ENCODE results near the gene SYNPO. TPM values are rescaled to one million over a fixed set of nuclear protein-coding genes. Genes with fewer than 3 reads are reported as not detected.

SYNPO gene
- total RNA-seq, 1 donor from 2014 or later, result 195 TPM

- Mint-ChIP-seq H3K27me3 (ENCODE audit: low read depth) (no peaks in the 10 kb centered on the region), H3K27ac (ENCODE audit: unreplicated experiment) (no peak overlapping the region), H3K4me3 (ENCODE audit: unreplicated experiment) (no peak overlapping the region), H3K9me3 (ENCODE audit: low read depth) (no peaks in the 10 kb centered on the region), H3K4me1 (ENCODE audit: low read depth) (peaks cover 15% of the 10 kb centered on the region), H3K36me3 (ENCODE audit: low read depth) (no peaks in the 10 kb centered on the region)
- TF ChIP-seq, protein P1, sequence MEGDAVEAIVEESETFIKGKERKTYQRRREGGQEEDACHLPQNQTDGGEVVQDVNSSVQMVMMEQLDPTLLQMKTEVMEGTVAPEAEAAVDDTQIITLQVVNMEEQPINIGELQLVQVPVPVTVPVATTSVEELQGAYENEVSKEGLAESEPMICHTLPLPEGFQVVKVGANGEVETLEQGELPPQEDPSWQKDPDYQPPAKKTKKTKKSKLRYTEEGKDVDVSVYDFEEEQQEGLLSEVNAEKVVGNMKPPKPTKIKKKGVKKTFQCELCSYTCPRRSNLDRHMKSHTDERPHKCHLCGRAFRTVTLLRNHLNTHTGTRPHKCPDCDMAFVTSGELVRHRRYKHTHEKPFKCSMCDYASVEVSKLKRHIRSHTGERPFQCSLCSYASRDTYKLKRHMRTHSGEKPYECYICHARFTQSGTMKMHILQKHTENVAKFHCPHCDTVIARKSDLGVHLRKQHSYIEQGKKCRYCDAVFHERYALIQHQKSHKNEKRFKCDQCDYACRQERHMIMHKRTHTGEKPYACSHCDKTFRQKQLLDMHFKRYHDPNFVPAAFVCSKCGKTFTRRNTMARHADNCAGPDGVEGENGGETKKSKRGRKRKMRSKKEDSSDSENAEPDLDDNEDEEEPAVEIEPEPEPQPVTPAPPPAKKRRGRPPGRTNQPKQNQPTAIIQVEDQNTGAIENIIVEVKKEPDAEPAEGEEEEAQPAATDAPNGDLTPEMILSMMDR (IDR thresholded peaks at IDR 0.05), result no peak
- DNase-seq (ENCODE audit: low spot score), result no peak
These were observed 24.6 kb downstream of the SYNPO start for GRCh38 chr5:150665044-150665443.

DNA sequence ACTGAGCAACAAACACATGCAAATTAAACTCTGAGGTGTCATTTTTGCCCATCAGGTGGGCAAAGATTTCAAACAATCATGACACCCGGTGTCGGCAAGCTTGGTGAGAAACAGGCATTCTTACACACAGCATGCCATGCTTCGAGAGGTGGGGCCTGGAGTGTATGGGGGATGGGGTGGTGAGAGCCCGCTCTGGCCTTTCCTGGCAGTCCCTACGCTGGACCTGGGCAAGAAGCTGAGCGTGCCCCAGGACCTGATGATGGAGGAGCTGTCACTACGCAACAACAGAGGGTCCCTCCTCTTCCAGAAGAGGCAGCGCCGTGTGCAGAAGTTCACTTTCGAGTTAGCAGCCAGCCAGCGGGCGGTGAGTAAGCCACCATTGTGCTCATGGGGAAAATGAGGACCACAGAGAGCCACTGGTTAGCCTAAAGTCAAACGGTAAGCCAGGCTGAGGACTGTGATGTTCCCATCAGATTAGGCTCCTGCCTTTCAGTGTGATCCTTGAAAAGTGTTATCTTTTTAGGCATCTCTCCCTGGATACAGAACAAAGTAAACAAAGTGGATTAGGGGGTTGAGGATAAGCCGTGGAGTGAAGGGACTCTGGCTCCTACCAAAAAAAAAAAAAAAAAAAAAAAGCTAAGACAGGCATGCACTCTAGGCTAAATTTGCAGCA is 30.0 kb downstream of the SYNPO start:
- Mint-ChIP-seq H3K4me1 (ENCODE audit: low read depth) (peaks cover 37% of the 10 kb centered on the region), H3K4me3 (ENCODE audit: unreplicated experiment) (no peak overlapping the region), H3K9me3 (ENCODE audit: low read depth) (no peaks in the 10 kb centered on the region), H3K27me3 (ENCODE audit: low read depth) (no peaks in the 10 kb centered on the region), H3K36me3 (ENCODE audit: low read depth) (no peaks in the 10 kb centered on the region), H3K27ac (ENCODE audit: unreplicated experiment) (no peak overlapping the region)
- DNase-seq (ENCODE audit: low spot score), result no peak
- TF ChIP-seq, protein P1 (IDR thresholded peaks at IDR 0.05), result no peak

DNA sequence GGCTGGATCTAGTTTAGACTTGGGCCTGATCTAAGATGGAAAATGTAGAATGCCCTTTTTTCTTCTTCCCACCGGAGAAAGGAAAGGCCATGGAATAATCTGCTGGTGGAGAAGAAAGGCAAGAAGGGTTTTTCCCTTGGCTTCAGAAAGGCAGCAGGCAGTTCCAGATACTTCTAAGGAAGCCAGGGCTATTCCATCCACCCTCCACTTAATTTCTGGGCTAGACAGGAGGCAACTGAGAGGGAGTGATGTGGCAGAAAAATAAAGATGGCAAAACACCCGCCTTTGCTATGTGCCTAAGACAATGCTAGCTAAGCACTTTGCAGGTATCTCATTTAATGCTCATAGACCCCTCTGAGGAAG is 30.5 kb downstream of the SYNPO start:
- DNase-seq (ENCODE audit: low spot score), result no peak

GRCh38 chr5:150671509-150672236 is 31.2 kb downstream of the SYNPO start:
- Mint-ChIP-seq H3K36me3 (ENCODE audit: low read depth) (no peaks in the 10 kb centered on the region), H3K4me1 (ENCODE audit: low read depth) (peaks cover 37% of the 10 kb centered on the region), H3K9me3 (ENCODE audit: low read depth) (no peaks in the 10 kb centered on the region), H3K4me3 (ENCODE audit: unreplicated experiment) (peak overlapping the region; percentile 77), H3K27me3 (ENCODE audit: low read depth) (no peaks in the 10 kb centered on the region), H3K27ac (ENCODE audit: unreplicated experiment) (no peak overlapping the region)
- DNase-seq (ENCODE audit: low spot score), result no peak
- TF ChIP-seq, protein P1 (IDR thresholded peaks at IDR 0.05), result no peak

More for the DNA sequence above, 30.5 kb downstream of the SYNPO start:
- Mint-ChIP-seq H3K4me1 (ENCODE audit: low read depth) (peaks cover 37% of the 10 kb centered on the region), H3K36me3 (ENCODE audit: low read depth) (no peaks in the 10 kb centered on the region), H3K27ac (ENCODE audit: unreplicated experiment) (no peak overlapping the region), H3K9me3 (ENCODE audit: low read depth) (no peaks in the 10 kb centered on the region), H3K27me3 (ENCODE audit: low read depth) (no peaks in the 10 kb centered on the region), H3K4me3 (ENCODE audit: unreplicated experiment) (no peak overlapping the region)
- TF ChIP-seq, protein P1 (IDR thresholded peaks at IDR 0.05), result no peak

DNA sequence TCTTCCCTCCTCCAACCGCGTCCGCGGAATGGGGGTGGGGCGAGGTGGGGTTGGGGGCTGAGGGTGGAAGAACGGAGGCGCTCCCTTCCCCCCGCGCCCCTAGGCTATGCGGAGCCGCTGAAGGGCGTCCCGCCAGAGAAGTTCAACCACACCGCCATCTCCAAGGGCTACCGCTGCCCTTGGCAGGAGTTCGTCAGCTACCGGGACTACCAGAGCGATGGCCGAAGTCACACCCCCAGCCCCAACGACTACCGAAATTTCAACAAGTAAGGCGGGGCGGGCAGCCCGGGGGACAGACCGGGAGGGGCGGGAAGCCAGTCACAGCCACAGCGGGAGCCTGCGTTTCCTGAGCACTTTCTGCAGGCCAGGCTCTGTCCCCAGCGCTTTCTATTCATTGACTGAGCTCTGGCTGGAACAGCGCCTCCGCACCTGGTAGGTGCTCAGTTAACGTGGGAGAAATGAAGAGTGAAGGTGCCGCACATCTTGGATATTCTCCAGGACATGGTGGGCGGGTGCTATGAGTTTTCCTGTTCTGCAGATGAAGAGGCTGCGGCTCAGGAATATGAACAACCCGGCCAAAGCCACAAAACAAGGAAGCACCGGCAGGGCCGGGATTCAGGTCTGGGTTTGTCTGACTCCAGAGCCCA is 31.9 kb downstream of the SYNPO start:
- Mint-ChIP-seq H3K36me3 (ENCODE audit: low read depth) (no peaks in the 10 kb centered on the region), H3K4me1 (ENCODE audit: low read depth) (peaks cover 37% of the 10 kb centered on the region), H3K4me3 (ENCODE audit: unreplicated experiment) (peak overlapping the region; percentile 77), H3K9me3 (ENCODE audit: low read depth) (no peaks in the 10 kb centered on the region), H3K27ac (ENCODE audit: unreplicated experiment) (peak overlapping the region; percentile 13), H3K27me3 (ENCODE audit: low read depth) (no peaks in the 10 kb centered on the region)
- TF ChIP-seq, protein P1 (IDR thresholded peaks at IDR 0.05), result peak; percentile 23
- no peak for DNase-seq (ENCODE audit: low spot score)
